ENCODE data around the gene EDDM3A. TPM values are rescaled to one million over a fixed set of nuclear protein-coding genes. Genes with fewer than 3 reads are reported as not detected.
"Not testable (repeated sequence)": the region's sequence is repeated elsewhere in the genome, so short reads cannot be mapped to it uniquely, and the experiment has no call there.

Gene EDDM3A
- total RNA-seq: not detected
- long read RNA-seq: 0 reads

GRCh38 chr14:20745571-20746358, at the start of gene EDDM3A:
TSS of gene EDDM3A (plus strand) at chr14:20745887. CDS start at chr14:20747581, 1,694 bp downstream.
- intact Hi-C loops (cut with DNase I, micrococcal nuclease): no loop called here
- no peak for DNase-seq
- no peak for ATAC-seq

DNA sequence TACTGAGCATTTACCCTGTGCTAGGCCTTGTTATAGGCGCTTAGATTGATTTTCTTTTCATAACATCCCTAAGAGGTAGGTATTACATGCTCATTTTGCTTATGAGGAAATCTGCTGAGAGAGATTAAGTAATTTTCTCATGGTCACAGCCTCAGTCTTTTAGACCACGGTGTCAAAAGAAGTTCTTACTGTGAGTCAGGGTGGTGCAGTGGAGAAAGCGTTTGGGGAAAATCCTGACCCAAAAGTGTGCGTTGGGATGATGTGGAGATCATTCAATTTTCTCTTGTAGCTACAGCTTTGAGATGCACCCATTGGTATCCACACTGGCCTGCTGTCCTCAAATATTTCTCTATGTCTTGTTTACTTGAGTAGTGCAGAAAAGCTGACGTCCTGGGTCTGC, 48.9 kb upstream of the EDDM3A start:
- intact Hi-C loops (cut with DNase I, micrococcal nuclease): loop anchor here in 1 of 2 donors (2.0 kb wide), 1 partner anchor 158 kb away; no protein-coding TSS in a partner anchor
- no peak for DNase-seq
- ATAC-seq: no peak

DNA sequence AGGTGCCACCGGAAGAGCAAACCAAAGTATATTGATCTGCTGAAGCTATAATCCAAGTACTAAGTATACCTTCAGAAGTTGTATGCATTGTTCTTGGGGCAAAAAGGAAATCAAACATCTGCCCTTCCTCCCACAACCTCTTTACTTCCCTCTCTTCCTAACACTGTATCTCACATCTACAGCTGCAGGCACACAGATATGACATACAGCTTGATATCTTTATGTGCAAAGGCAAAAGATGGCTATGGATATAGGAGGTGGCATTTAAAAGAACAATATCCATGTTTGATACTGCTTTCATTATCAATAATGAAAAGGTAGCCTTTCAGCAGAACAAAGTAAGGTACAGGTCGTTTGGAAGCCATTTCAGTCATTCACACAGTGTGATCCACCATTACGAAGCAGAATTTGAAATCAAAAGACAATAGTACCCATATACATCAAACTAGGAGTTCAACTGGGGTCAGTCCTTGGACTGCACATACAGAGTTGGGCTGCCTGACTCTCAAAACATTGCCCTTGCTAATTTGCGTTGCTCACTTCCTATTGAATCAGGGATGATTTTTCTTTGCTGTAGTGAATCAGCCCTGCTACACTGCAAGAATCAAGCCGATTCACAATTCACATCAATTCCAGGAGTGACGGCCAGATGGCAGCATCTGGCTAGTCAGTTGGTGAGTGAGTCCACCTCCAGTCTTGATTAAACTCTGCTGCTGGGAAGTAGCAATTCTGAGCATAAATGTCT, 48.2 kb upstream of the EDDM3A start:
- peak in 1 of 2 donors; percentile 69 for DNase-seq
- ATAC-seq: peak; percentile 90
- intact Hi-C loops (cut with DNase I, micrococcal nuclease): loop anchor here in 1 of 2 donors (2.0 kb wide), 1 partner anchor 157 kb away; no protein-coding TSS in a partner anchor

DNA sequence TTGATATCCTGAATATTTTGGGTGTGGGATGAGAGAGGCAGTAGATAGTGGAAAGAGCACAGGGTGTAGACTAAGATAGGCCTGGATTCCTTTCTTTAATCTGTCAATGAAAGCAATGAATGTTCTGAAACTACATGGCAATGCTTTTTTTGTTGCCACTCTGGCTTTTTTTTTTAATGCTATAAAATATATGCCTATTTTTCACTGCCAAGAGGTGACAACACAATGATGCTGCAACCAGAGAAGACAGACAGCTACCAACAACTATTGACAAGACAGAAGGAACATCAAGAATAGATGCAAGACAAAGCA, 47.7 kb upstream of the EDDM3A start:
- no peak for ATAC-seq
- intact Hi-C loops (cut with DNase I, micrococcal nuclease): no loop called here
- DNase-seq: no peak

DNA sequence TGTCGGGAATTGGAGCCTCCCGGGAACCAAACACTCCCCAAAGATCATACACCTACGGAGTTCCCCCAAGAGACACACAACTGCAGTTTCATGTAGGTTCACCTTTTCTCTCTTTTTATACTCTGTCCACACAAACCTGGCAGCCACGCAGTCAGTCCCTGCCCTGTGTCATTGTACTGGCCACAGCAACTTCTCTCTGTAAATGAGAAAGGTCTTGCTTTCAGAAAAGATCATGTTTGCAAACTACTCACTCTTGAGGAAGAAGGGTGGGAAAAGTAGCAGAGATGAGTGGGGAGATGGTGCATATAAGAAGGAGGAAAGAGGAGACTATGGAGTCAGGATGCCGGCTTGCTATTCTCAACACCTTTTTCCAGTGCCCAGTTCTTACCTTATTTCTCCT, 46.8 kb upstream of the EDDM3A start:
- intact Hi-C loops (cut with DNase I, micrococcal nuclease): no loop called here
- DNase-seq (no peak), ATAC-seq (no peak)

DNA sequence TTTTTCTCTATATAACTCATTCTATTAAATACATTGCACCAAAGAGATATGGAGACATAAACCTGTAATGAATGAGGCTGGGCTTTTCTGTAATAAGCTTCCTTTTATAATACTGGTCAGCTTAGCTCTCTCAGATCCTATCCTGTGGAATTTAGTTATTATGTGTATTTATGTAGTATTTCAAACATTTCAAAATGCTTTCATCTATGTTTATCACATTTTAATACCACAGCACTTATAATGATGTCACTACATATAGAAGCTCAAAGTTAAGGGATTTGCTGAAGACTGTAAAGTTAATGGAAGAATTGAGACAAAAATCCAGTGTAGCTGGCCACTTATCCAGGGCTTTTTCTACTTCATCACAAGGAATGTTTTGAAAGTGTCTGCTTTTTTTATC, 45.8 kb upstream of the EDDM3A start:
- ATAC-seq: no peak

GRCh38 chr14:20700965-20701364, 44.7 kb upstream of the EDDM3A start:
- intact Hi-C loops (cut with DNase I, micrococcal nuclease); ATAC-seq; DNase-seq: not testable (repeated sequence)

More for the DNA sequence above, 45.8 kb upstream of the EDDM3A start:
- DNase-seq: no peak
- intact Hi-C loops (cut with DNase I, micrococcal nuclease): no loop called here

- intact Hi-C loops (cut with DNase I, micrococcal nuclease): no loop called here
- ATAC-seq: no peak
- no peak for DNase-seq
Measured at GRCh38 chr14:20706657-20707355, 38.9 kb upstream of the EDDM3A start.

GRCh38 chr14:20707622-20708021, 38.1 kb upstream of the EDDM3A start:
- ATAC-seq (peak; percentile 52), DNase-seq (no peak)
- intact Hi-C loops (cut with DNase I, micrococcal nuclease): no loop called here

DNA sequence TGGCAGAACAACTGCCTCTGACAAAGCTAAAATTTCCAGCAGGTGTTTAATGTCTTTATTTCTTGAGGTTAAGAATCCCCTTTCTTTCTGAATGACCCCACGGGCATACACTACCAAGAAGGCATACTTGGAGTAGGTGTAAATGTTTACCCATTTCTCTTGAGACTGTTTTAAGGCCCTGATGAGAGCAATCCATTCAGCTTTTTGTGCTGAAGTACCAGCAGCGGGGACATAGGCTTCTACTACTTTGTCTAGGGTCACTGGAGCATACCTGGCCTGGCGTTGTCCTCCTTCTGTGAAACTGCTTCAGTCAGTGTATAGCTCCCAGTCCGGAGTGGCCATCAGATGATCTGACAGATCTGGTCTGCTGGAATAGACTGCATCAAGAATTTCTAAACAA, 34.4 kb upstream of the EDDM3A start:
- ATAC-seq (no peak), DNase-seq (no peak)
- intact Hi-C loops (cut with DNase I, micrococcal nuclease): no loop called here

- intact Hi-C loops (cut with DNase I, micrococcal nuclease): no loop called here
- ATAC-seq: no peak
- DNase-seq: no peak
Measured at GRCh38 chr14:20711685-20712084, 34.0 kb upstream of the EDDM3A start.

GRCh38 chr14:20712904-20713303, 32.8 kb upstream of the EDDM3A start:
- intact Hi-C loops (cut with DNase I, micrococcal nuclease): no loop called here
- DNase-seq: no peak
- no peak for ATAC-seq

GRCh38 chr14:20714593-20715250, 31.0 kb upstream of the EDDM3A start:
- intact Hi-C loops (cut with DNase I, micrococcal nuclease): no loop called here
- ATAC-seq (peak; percentile 75), DNase-seq (peak; percentile 78)

- ATAC-seq: peak; percentile 88
- peak; percentile 32 to 36 for DNase-seq
- intact Hi-C loops (cut with DNase I, micrococcal nuclease): no loop called here
Measured at GRCh38 chr14:20719777-20720176, 25.9 kb upstream of the EDDM3A start.

DNA sequence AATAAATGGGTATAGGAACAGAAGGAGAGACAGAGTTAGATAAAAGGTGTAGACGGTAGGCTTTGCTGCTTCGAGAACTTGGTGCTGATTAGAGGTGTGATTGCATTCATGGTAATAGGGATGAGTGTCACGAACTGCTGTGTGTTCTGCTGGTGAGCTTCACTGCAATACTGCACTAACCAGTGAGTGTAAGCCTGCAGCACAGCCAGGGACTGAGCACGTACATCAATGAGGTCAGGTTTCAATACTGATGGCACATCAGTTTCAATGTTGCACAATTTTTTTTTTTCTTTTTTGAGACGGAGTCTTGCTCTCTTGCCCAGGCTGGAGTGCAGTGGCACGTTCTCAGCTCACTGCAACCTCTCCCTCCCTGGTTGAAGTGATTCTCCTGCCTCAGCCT, 24.9 kb upstream of the EDDM3A start:
- ATAC-seq: no peak
- DNase-seq: no peak
- intact Hi-C loops (cut with DNase I, micrococcal nuclease): no loop called here

- no peak for ATAC-seq
- intact Hi-C loops (cut with DNase I, micrococcal nuclease): no loop called here
Measured at GRCh38 chr14:20722016-20722415, 23.7 kb upstream of the EDDM3A start.

GRCh38 chr14:20723488-20723887, 22.2 kb upstream of the EDDM3A start:
- ATAC-seq (no peak), DNase-seq (no peak)
- intact Hi-C loops (cut with DNase I, micrococcal nuclease): no loop called here

More at GRCh38 chr14:20722016-20722415, 23.7 kb upstream of the EDDM3A start:
- no peak for DNase-seq

- DNase-seq; ATAC-seq; intact Hi-C loops (cut with DNase I, micrococcal nuclease): not testable (repeated sequence)
Measured at GRCh38 chr14:20726121-20726520, 19.6 kb upstream of the EDDM3A start.

- ATAC-seq (no peak), DNase-seq (no peak)
- intact Hi-C loops (cut with DNase I, micrococcal nuclease): no loop called here
Measured at GRCh38 chr14:20726531-20726930, 19.2 kb upstream of the EDDM3A start.
